IMR-90 (cell line): ENCODE results near the gene CUBN.

Source experiments
- CEBPB ChIP-seq: IDR thresholded peaks from 2 replicates; pipeline ENCODE4 v1.6.1; 2012; ENCODE audit warnings: low read depth, low read length, improper control_type of control experiment
- CHD1 ChIP-seq: IDR thresholded peaks from 2 replicates; pipeline ENCODE4 v1.6.1; 2012; ENCODE audit warnings: low read depth, low read length, improper control_type of control experiment
- CTCF ChIP-seq: conservative IDR thresholded peaks from 2 replicates; pipeline ENCODE4 v1.5.1; 2012; ENCODE audit warnings: mild to moderate bottlenecking, low read depth, low read length, improper control_type of control experiment
- FOS ChIP-seq: fragments of 150-350 bp; IDR thresholded peaks from 2 replicates; pipeline ENCODE4 v1.6.1; 2016; ENCODE audit warnings: low read depth, low read length
- MAFK ChIP-seq: IDR thresholded peaks from 2 replicates; pipeline ENCODE4 v1.6.1; 2012; ENCODE audit warnings: low read depth, low read length, improper control_type of control experiment
- POLR2A ChIP-seq: IDR thresholded peaks from 2 replicates; pipeline ENCODE4 v1.6.1; 2012; ENCODE audit warnings: mild to moderate bottlenecking, low read depth, low read length
- RFX5 ChIP-seq: IDR thresholded peaks from 2 replicates; pipeline ENCODE4 v1.8.0; 2012; ENCODE audit warnings: low read depth, mild to moderate bottlenecking, low read length, moderate library complexity
- SMC3 ChIP-seq: fragments of 150-350 bp; IDR thresholded peaks from 2 replicates; pipeline ENCODE4 v1.6.1; 2016; ENCODE audit warnings: low read depth, mild to moderate bottlenecking, antibody characterized with exemption, low read length, moderate library complexity

- TF ChIP-seq CTCF: no peak
- TF ChIP-seq FOS: no peak
- TF ChIP-seq POLR2A: no peak
- no peak for TF ChIP-seq CHD1
- TF ChIP-seq CEBPB: no peak
- TF ChIP-seq MAFK: no peak
- no peak for TF ChIP-seq RFX5
- no peak for TF ChIP-seq SMC3
Observed at GRCh38 chr10:17141504-17142229, 12.1 kb upstream of the CUBN start.
